ENCODE measurements around the gene NACC2.

NACC2 gene

DNA sequence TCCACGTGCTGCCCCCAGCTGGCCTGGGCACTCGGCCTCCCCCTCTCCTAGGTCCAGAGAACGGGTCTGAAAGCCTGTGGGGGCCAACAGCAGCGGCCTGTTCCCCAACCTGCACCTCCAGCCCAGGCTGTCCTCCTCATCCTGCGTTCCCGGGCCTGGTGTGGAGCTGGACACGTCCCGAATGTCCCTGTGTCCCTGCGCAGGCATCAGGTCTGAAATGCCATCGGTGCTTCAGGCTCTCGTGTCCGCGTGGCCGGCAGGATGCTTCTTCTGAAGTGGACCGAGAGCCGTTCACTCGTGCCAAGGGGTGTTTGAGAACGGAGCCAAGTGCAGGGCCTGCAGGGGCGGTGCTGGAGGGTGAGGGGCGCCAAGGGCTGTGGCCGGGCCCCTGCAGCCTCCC is 109.2 kb downstream of the NACC2 start:
- no peak for DNase-seq (ENCODE audit: low read depth in 2 of 2, low spot score in 1 of 2)

DNA sequence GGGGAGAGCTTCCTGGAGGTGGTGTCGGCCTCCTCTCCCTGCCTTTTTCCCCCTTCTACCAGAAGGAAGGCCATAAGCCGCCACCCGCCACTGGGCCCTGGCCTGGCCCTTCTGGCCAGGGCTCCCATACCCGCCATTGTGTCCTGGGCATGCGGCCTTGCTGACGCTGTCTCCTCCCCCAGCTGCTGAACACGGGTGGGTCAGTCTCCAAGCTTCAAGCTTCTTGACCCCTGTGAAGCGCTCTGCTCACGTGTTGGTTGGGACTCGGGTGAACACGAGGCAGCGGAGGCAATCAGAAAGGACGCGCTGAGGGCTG is 109.7 kb downstream of the NACC2 start:
- no peak for DNase-seq (ENCODE audit: low read depth in 2 of 2, low spot score in 1 of 2)

DNA sequence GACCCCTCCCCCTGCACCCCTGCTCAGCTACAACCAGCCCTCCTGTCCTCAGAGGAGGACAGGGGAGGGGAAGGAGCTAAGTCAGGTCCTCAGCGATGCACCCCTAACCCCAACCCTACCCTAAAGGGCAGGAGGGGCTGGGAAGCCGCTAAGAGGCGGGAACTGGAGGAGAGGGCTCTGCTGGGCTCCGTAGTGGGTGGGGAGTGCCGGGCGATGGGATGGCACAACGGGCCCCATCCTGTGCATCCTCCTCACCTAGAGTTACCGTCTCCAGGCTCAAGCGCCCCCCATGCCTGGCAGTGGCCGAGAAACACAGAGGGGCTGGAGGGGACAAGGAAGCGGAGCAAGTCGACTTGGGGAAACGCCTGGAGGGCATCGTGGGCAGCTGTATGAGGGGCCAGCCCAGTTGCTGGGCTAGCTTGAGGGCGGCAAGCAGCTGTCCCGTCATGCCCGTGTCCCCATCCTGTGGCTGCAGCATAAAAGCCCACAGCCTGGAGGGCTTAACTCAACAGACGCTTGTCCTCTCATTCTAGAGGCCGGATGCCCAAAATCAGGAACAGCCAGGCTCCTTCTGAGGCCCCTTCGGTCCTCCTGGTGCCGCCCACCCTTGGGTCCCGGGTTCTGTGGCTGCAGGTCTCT is 110.9 kb downstream of the NACC2 start:
- no peak for DNase-seq (ENCODE audit: low read depth in 2 of 2, low spot score in 1 of 2)

GRCh38 chr9:135983208-135984071 is 111.6 kb downstream of the NACC2 start:
- DNase-seq (ENCODE audit: low read depth in 2 of 2, low spot score in 1 of 2), result no peak

DNA sequence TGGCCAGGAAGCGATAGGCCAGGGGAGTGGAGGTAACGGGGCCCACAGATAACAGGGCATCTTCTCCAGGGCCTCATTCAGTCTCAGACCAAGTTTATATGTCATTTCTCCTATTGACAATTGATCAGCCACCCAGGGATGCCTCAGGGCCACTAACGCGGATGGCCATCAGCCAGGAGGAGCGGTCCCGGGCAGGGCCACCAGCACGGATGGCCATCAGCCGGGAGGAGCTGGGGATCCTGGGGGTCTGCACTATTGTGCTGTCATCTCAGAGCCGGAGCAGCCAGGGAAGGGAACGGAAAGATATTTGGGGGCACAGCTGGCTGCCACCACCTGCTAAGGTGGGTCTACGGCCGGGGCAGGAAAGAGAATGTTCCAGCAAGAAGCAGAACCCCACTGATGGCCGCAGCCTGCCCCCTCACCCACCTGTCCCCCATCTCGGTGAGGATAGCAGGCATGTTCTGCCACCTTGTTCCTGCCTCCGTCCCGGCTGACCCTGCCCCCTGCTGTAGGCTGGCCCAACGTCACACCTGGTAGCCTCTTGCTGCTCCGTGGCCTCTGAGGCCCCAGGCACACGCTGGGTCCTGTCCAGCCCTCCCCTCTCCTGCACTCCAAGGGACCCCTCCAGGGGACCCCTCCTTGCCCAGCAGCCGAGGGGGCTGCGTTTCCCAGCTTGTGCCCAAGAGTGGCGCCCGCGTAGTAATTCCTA is 112.4 kb downstream of the NACC2 start:
- no peak for DNase-seq (ENCODE audit: low read depth in 2 of 2, low spot score in 1 of 2)

GRCh38 chr9:135980926-135981630 is 114.0 kb downstream of the NACC2 start:
- DNase-seq (ENCODE audit: low read depth in 2 of 2, low spot score in 1 of 2), result no peak

GRCh38 chr9:135979547-135980166 is 115.4 kb downstream of the NACC2 start:
- no peak for DNase-seq (ENCODE audit: low read depth in 2 of 2, low spot score in 1 of 2)

DNA sequence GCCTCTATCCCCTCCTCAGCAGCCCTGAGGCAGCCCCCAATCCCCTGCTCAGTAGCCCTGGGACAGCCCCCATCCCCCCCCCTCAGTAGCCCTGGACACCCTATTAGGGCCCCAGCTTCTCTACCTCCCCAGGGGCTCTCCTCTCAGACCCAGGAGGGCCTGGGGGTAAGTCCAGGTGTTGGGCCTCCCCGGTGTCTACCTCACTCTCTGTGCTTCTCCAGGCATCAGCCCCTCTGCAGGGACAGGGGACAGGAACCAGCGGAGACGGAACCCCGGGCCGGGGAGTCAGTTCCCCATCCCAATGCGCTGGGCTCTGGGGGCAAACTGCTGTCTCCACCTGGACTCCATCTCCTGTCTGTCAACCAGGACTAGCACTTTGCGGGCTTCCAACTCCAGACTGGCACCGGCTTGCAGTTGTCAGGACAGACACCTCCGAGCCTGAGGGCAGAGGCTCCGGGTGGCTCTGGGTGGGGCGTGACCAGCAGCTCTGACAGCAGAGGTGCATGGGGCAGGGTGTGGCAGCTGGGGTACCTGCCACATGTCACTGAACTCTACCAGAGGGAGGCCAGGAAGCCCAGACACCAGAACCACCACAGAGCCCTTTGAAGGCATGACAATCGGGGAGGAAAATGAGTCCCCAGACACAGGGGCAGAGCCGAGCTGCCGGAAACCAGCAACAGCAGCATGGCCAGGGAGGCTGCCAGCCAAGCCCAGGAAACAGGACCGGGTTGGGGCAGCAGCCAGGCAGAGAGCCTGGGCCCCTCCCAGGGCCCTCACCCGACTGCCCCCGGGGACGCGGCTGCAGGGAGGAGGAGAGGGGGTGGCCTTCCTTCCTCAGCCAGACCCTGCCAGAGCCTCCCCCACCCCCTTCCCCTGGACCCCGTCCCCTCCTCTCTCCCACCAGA is 116.2 kb downstream of the NACC2 start:
- no peak for DNase-seq (ENCODE audit: low read depth in 2 of 2, low spot score in 1 of 2)

DNA sequence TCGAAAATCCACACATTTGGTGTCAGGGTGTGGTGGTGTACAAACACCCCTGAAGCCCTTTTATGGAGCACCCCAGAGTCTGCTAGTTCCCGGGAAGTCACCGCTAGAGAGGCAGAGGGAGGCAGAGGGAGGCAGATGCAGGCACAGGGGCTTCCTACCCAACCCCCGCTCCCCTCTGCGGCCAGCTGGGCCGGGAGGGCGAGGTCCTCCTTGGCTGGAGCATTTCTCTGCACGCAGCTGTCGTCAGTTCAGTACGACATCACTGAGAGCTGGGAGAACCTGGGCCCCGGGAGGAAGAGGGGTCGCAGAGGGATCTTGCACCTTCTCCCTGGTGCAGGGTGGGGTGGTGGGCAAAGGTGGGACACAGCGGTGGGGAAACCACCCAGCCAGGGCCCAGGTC is 118.1 kb downstream of the NACC2 start:
- no peak for DNase-seq (ENCODE audit: low read depth in 2 of 2, low spot score in 1 of 2)

DNA sequence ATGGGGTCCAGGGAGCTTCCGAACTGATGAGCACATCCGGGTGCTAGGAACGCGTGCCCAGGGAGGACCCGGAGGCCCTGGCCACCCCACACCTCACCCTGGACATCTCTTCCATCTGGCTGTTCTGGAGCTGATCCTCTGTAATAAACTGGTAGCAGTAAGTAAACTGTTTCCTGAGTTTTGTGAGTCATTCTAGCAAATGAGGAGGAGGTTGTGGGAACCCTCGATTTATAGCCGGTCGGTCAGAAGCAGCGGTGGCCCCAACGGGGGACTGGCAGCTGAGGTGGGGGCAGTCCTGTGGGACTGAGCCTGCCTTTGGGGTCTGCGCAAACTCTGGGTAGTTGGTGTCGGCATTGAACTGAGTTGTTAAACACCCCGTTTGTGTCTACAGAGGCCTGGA is 118.6 kb downstream of the NACC2 start:
- DNase-seq (ENCODE audit: low read depth in 2 of 2, low spot score in 1 of 2), result no peak

DNA sequence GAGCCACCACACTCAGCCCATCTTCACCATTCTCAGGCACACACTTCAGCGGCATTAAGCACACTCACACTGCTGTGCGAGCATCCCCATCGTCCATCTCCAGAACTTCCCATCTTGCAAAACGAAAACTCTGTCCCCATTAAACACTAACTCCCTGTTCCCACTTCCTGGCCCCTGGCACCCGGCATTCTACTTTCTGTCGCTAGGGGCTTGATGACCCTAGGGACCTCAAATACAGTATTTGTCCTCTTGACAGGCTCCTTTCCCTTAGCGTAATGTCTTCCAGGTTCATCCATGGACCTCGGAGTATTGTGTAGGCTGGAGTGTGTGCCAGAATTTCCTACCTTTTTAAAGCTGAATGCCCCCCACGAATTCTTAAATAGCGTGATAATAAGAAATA is 119.3 kb downstream of the NACC2 start:
- no peak for DNase-seq (ENCODE audit: low read depth in 2 of 2, low spot score in 1 of 2)

- no peak for DNase-seq (ENCODE audit: low read depth in 2 of 2, low spot score in 1 of 2)
Observed at GRCh38 chr9:135974220-135974573, 120.9 kb downstream of the NACC2 start.

- DNase-seq (ENCODE audit: low read depth in 2 of 2, low spot score in 1 of 2), result no peak
Observed at GRCh38 chr9:135973277-135974219, 121.5 kb downstream of the NACC2 start.

GRCh38 chr9:135971892-135972291 is 123.2 kb downstream of the NACC2 start:
- DNase-seq (ENCODE audit: low read depth in 2 of 2, low spot score in 1 of 2), result no peak

- DNase-seq (ENCODE audit: low read depth in 2 of 2, low spot score in 1 of 2), result no peak
Observed at GRCh38 chr9:135971111-135971766, 123.8 kb downstream of the NACC2 start.

GRCh38 chr9:135970128-135970815 is 124.8 kb downstream of the NACC2 start:
- no peak for DNase-seq (ENCODE audit: low read depth in 2 of 2, low spot score in 1 of 2)

GRCh38 chr9:135969064-135969683 is 125.9 kb downstream of the NACC2 start:
- no peak for DNase-seq (ENCODE audit: low read depth in 2 of 2, low spot score in 1 of 2)

GRCh38 chr9:135968601-135969000 is 126.5 kb downstream of the NACC2 start:
- DNase-seq (ENCODE audit: low read depth in 2 of 2, low spot score in 1 of 2), result no peak
